Stimulated activated naive B cell treated with anti-CD40 and anti-IgM and Interleukin-4, amounts not matched to agents 10 μg/mL and 1 μg/mL and 100 μg/mL, for 72 hours (primary cell): Measurements from ENCODE around the gene C4BPA.
A peak's percentile ranks its signal among the peaks of the same experiment; 100 is the strongest.

Source experiments
- ATAC-seq, 2 donors: fragments of 150-1000 bp; cut with Tn5 transposase; replicated peaks; 2 replicates each; pipeline ENCODE4 v1.10.0; 2021; ENCODE audit warnings: moderate library complexity in 1 of 2
- DNase-seq: peaks from one replicate; pipeline ENCODE4 v3.0.0; 2021
- H3K27ac Mint-ChIP-seq: one replicate; pipeline ENCODE4 v1.8.0; 2022; ENCODE audit warnings: mild to moderate bottlenecking, mixed read lengths
- H3K27me3 Mint-ChIP-seq, 2 donors: one replicate each; pipeline ENCODE4 v1.8.0; 2022; ENCODE audit warnings: mixed read lengths in 2 of 2
- H3K36me3 Mint-ChIP-seq, 2 donors: one replicate each; pipeline ENCODE4 v1.8.0; 2022; ENCODE audit warnings: mixed read lengths in 2 of 2, mild to moderate bottlenecking in 1 of 2
- H3K4me1 Mint-ChIP-seq, 2 donors: one replicate each; pipeline ENCODE4 v1.8.0; 2022; ENCODE audit warnings: mixed read lengths in 2 of 2, mild to moderate bottlenecking in 1 of 2
- H3K4me3 Mint-ChIP-seq, 2 donors: one replicate each; pipeline ENCODE4 v1.8.0; 2022; ENCODE audit warnings: mild to moderate bottlenecking in 2 of 2, mixed read lengths in 2 of 2, moderate library complexity in 1 of 2
- H3K9me3 Mint-ChIP-seq, 2 donors: one replicate each; pipeline ENCODE4 v1.8.0; 2022; ENCODE audit warnings: mixed read lengths in 2 of 2, mild to moderate bottlenecking in 1 of 2

Gene C4BPA

GRCh38 chr1:207069858-207070506 lies 34.1 kb upstream of the C4BPA start:
- Mint-ChIP-seq H3K27me3 (no peaks in the 10 kb centered on the region), H3K4me1 (peaks cover 22 to 26% of the 10 kb centered on the region in 2 donors), H3K36me3 (peaks cover 42 to 64% of the 10 kb centered on the region in 2 donors), H3K4me3 (no peak overlapping the region), H3K27ac (no peak overlapping the region), H3K9me3 (no peaks in the 10 kb centered on the region)
- DNase-seq: no peak
- peak; percentile 67 to 70 for ATAC-seq

- Mint-ChIP-seq H3K4me3 (no peak overlapping the region), H3K4me1 (peaks cover 22 to 26% of the 10 kb centered on the region in 2 donors), H3K36me3 (peaks cover 37 to 60% of the 10 kb centered on the region in 2 donors), H3K9me3 (no peaks in the 10 kb centered on the region), H3K27me3 (no peaks in the 10 kb centered on the region), H3K27ac (no peak overlapping the region)
- DNase-seq (no peak), ATAC-seq (peak; percentile 66 to 67)
Observed at GRCh38 chr1:207070811-207071210, 33.2 kb upstream of the C4BPA start.

- Mint-ChIP-seq H3K9me3 (no peaks in the 10 kb centered on the region), H3K4me3 (no peak overlapping the region), H3K4me1 (peaks cover 22 to 26% of the 10 kb centered on the region in 2 donors), H3K27me3 (no peaks in the 10 kb centered on the region), H3K27ac (no peak overlapping the region), H3K36me3 (peaks cover 40 to 63% of the 10 kb centered on the region in 2 donors)
- DNase-seq (no peak), ATAC-seq (no peak)
Observed at GRCh38 chr1:207071426-207071825, 32.6 kb upstream of the C4BPA start.

DNA sequence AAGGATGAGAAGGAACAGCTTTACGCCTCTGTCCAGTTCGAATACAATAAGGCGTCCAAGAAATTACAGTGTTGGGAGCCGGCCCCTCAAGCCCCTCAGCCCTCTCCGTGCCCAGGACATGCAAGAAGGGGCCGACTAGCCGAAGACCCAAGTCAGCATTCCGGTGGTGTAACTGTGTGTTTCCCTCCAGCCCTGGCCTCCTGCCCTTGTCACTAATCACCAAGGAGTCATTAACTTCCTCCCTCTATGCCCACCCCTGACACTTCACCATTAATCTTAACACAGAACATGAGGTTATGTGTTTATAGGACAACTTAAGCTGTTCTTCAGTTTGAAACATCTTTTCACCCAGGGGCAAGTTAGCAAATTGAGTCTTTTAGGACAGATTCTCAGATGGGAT lies 31.8 kb upstream of the C4BPA start:
- Mint-ChIP-seq H3K27me3 (no peaks in the 10 kb centered on the region), H3K27ac (peak overlapping the region; percentile 25), H3K4me3 (no peak overlapping the region), H3K9me3 (no peaks in the 10 kb centered on the region), H3K4me1 (peaks cover 22 to 26% of the 10 kb centered on the region in 2 donors), H3K36me3 (peaks cover 39 to 60% of the 10 kb centered on the region in 2 donors)
- ATAC-seq (no peak), DNase-seq (no peak)

DNA sequence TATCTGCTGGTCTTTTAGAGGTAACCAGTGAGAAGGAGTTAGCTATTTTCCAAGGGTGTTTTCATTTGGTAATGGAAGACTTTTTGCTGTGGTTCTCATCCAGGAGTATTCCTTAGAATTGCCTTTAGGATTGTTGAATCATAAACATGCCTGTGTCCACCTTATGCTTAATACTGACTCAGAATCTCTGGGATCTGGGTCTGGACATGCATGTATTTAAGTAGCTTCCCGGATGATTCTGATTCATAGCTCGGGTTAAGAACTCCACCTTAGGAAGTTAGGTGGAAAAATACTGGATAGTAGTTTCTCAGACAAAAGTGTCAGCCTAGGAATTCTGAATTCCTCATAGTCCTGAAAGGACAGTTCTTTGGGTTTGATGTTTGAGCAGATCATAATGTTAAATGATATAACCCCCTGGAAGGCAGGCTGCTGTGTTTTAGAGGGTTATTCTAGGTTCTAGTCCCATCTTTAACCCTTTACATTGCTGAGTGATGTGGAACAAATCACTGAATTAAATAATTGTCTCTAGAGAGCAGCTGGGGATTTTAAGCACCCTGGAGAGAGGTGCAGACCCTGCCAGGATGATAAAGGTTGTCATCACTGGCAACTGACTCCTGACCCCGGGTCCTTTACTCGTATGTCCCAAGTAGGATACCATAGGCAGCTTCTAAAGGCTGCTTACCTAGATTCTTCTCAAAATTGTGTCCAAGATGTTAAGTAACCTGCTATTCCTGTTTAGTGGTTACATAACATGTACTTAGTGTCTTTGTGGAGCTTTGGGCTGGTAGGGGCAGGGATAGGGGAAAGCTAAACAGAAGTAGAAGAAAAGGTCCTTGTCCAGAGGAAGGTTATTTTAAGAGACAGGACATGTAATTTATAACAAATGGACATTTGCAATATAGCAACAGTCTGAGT lies 29.9 kb upstream of the C4BPA start:
- DNase-seq (no peak), ATAC-seq (no peak)
- no peak overlapping the region for H3K27ac Mint-ChIP-seq
- peaks cover 19 to 22% of the 10 kb centered on the region in 2 donors for H3K4me1 Mint-ChIP-seq
- H3K4me3 Mint-ChIP-seq: no peak overlapping the region
- H3K36me3 Mint-ChIP-seq: peaks cover 32 to 46% of the 10 kb centered on the region in 2 donors
- H3K27me3 Mint-ChIP-seq: no peaks in the 10 kb centered on the region
- no peaks in the 10 kb centered on the region for H3K9me3 Mint-ChIP-seq

DNA sequence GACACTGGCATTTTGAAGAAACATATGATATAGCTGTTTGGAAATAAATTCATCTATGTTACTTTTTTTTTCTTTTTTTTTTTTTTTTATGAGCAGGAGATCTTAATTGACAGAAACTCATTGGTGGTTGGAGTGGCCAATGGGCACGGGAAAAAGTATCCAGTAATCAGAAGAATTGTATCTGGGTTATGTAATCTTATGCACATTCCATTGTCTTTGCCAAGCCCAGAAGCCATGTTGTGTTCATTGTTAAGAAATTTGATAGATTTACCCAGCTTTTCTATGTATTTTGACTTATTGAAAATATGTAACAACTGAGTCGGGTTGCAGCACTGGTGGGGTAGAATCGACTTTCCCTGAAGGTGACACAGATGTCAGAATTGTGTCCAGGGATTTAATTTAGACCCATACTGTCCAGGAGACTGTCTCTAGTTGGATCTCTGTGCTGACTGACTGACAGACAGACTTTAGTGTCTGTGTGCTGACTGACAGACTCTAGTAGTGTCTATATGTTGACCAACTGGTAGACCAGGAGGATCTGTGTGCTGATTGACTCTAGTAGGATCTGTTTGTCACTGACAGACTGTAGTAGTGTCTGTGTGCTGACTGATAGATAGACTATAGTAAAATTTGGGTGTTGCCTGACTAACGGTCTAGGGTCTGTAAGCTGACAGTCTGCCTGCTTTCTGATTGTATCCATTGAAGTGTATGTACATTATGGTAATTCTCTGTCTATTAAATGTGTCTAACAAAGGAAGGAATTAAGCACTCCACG lies 27.7 kb upstream of the C4BPA start:
- H3K4me1 Mint-ChIP-seq: no peaks in the 10 kb centered on the region

GRCh38 chr1:207077012-207077411 lies 27.0 kb upstream of the C4BPA start:
- H3K4me3 Mint-ChIP-seq: no peak overlapping the region
- no peak overlapping the region for H3K27ac Mint-ChIP-seq
- DNase-seq (no peak), ATAC-seq (no peak)
- H3K4me1 Mint-ChIP-seq: no peaks in the 10 kb centered on the region
- H3K27me3 Mint-ChIP-seq: no peaks in the 10 kb centered on the region
- peaks cover 13 to 25% of the 10 kb centered on the region in 2 donors for H3K36me3 Mint-ChIP-seq
- H3K9me3 Mint-ChIP-seq: no peaks in the 10 kb centered on the region

More for the DNA sequence above, 27.7 kb upstream of the C4BPA start:
- DNase-seq: no peak
- no peaks in the 10 kb centered on the region for H3K27me3 Mint-ChIP-seq
- no peaks in the 10 kb centered on the region for H3K9me3 Mint-ChIP-seq
- no peak for ATAC-seq
- H3K4me3 Mint-ChIP-seq: no peak overlapping the region
- H3K27ac Mint-ChIP-seq: no peak overlapping the region
- peaks cover 16 to 28% of the 10 kb centered on the region in 2 donors for H3K36me3 Mint-ChIP-seq

- H3K36me3 Mint-ChIP-seq: peaks cover 7 to 18% of the 10 kb centered on the region in 2 donors
- no peak overlapping the region for H3K27ac Mint-ChIP-seq
- no peaks in the 10 kb centered on the region for H3K27me3 Mint-ChIP-seq
- H3K4me3 Mint-ChIP-seq: no peak overlapping the region
- H3K4me1 Mint-ChIP-seq: no peaks in the 10 kb centered on the region
- peak; percentile 72 to 83 for ATAC-seq
- peak; percentile 50 for DNase-seq
- H3K9me3 Mint-ChIP-seq: no peaks in the 10 kb centered on the region
Observed at GRCh38 chr1:207077470-207078377, 26.3 kb upstream of the C4BPA start.

DNA sequence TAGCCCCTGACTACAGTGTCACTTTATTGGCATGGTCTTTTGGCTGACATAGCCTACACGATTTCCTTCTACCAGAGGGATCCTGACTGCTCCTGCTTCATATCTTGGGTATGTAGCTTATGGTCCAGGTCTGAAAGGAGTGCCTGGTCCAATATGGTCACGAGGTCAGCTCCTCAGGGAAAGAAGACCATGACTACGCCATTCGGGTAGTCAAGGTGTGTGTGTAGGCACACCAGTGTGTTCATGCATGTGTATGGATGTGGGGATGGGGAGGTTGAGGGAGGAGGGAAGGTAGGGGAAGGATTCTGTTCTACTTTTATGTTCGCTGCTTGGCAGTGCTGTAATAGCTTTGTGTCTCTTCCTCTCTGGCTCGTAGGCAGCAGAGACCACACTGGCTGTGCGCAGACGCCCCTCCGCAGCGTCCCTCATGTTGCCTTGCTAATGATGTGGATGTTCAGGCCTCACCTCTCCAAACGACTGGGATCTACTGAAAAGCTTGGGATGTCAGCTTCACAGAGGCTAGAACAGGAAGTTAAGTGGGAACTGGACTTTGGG lies 25.4 kb upstream of the C4BPA start:
- H3K9me3 Mint-ChIP-seq: no peaks in the 10 kb centered on the region
- no peak overlapping the region for H3K4me3 Mint-ChIP-seq
- DNase-seq: no peak
- peaks cover 0 to 6% of the 10 kb centered on the region in 2 donors for H3K27me3 Mint-ChIP-seq
- no peak for ATAC-seq
- H3K36me3 Mint-ChIP-seq: peaks cover 3 to 10% of the 10 kb centered on the region in 2 donors
- H3K4me1 Mint-ChIP-seq: no peaks in the 10 kb centered on the region
- no peak overlapping the region for H3K27ac Mint-ChIP-seq

- no peak for ATAC-seq
- Mint-ChIP-seq H3K27me3 (peaks cover 0 to 6% of the 10 kb centered on the region in 2 donors), H3K36me3 (peaks cover 3 to 5% of the 10 kb centered on the region in 2 donors)
Observed at GRCh38 chr1:207079706-207080241, 24.3 kb upstream of the C4BPA start.

DNA sequence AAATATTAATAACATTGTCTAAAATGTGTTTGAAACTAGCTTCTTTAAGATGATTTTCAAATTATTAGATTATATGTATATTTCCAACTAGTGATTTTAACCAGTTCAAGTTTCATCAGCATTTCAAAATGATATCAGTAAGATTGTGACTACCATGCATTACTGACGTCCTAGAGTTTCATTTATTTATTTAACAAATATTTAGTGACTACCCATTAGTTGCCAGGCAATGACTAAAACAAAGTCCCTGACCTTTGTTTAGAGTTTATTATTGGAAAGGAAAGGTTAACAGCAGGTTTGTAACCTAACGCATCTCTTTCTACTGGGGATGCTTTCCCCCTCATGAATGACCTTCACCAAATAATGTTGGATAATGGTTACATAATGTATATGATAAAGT lies 22.9 kb upstream of the C4BPA start:
- Mint-ChIP-seq H3K36me3 (no peaks in the 10 kb centered on the region), H3K27ac (no peak overlapping the region), H3K27me3 (peaks cover 0 to 6% of the 10 kb centered on the region in 2 donors), H3K9me3 (no peaks in the 10 kb centered on the region), H3K4me1 (peaks cover 5 to 12% of the 10 kb centered on the region in 2 donors), H3K4me3 (no peak overlapping the region)
- ATAC-seq (no peak), DNase-seq (no peak)

More at GRCh38 chr1:207079706-207080241, 24.3 kb upstream of the C4BPA start:
- DNase-seq: no peak
- no peaks in the 10 kb centered on the region for H3K9me3 Mint-ChIP-seq
- H3K4me1 Mint-ChIP-seq: peaks cover under 1 to 4% of the 10 kb centered on the region in 2 donors
- no peak overlapping the region for H3K27ac Mint-ChIP-seq
- H3K4me3 Mint-ChIP-seq: no peak overlapping the region

DNA sequence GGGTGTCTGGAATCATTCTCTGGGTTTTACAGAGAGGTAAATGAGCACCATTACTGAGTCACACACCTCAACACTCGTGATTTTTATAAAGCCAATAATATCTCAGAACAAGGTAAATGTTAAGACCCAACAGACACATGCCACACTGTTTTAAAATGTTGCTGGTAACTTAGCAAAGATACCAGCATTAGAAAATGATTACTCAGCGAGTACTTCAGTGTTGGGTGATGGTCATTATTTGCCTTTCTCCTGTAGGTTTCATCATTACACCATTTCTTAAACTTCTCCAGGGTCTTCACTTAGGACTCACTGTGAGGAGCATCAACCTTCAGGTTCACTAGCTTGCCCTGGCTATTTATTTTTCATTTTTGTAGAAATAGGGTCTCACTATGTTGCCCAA lies 22.2 kb upstream of the C4BPA start:
- Mint-ChIP-seq H3K36me3 (no peaks in the 10 kb centered on the region), H3K27ac (no peak overlapping the region), H3K27me3 (peaks cover 0 to 6% of the 10 kb centered on the region in 2 donors), H3K4me1 (peaks cover 5 to 12% of the 10 kb centered on the region in 2 donors), H3K9me3 (no peaks in the 10 kb centered on the region), H3K4me3 (no peak overlapping the region)
- ATAC-seq: no peak
- no peak for DNase-seq

DNA sequence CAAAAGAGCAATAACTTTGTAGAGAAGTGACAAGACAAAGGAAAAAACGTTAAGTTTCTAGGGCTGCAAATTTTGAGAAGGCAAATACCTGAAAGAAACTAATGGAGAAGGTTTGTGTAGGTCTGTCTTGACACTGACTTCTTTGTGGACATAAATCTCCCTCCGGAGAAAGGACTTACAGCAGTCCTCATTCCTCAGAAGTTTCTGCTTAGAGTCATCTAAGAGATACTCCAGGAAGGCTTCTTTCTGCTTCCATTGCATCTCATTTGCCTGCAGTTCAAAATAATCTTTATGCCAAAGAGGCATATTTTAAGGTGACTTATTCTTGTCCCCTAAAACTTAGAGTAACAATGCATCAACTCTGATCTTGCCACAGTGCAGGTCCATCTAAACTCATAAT lies 19.8 kb upstream of the C4BPA start:
- no peaks in the 10 kb centered on the region for H3K36me3 Mint-ChIP-seq
- H3K4me3 Mint-ChIP-seq: no peak overlapping the region
- no peaks in the 10 kb centered on the region for H3K9me3 Mint-ChIP-seq
- DNase-seq (no peak), ATAC-seq (no peak)
- H3K27ac Mint-ChIP-seq: no peak overlapping the region
- H3K4me1 Mint-ChIP-seq: peaks cover 8 to 14% of the 10 kb centered on the region in 2 donors
- H3K27me3 Mint-ChIP-seq: peaks cover 0 to 6% of the 10 kb centered on the region in 2 donors
